Brain microvascular endothelial cell (primary cell): ENCODE data around the gene IGFBP4.

Experiments
- DNase-seq: peaks from one replicate; pipeline ENCODE4 v3.0.0-alpha.2; 2020
- H3K27ac ChIP-seq: fragments of 250-450 bp; sonication (Bioruptor Pico); 2 replicates; pipeline ENCODE4 v1.5.1; 2020; ENCODE audit warnings: mild to moderate bottlenecking, moderate library complexity
- H3K27me3 ChIP-seq: fragments of 250-450 bp; sonication (Bioruptor Pico); replicated peaks from 2 replicates; pipeline ENCODE4 v1.5.1; 2020; ENCODE audit warnings: mild to moderate bottlenecking
- H3K36me3 ChIP-seq: fragments of 250-450 bp; sonication (Bioruptor Pico); replicated peaks from 2 replicates; pipeline ENCODE4 v1.5.1; 2020; ENCODE audit warnings: mild to moderate bottlenecking
- H3K4me3 ChIP-seq: 2 replicates; pipeline ENCODE4 v1.5.1; 2011; ENCODE audit warnings: low read depth, mild to moderate bottlenecking, control low read depth, low read length, moderate library complexity
- CTCF ChIP-seq: IDR thresholded peaks from 2 replicates; pipeline ENCODE4 v1.5.1; 2011; ENCODE audit warnings: low read depth, mild to moderate bottlenecking, moderate library complexity, low read length, control low read depth, inconsistent platforms; ENCODE audit errors: missing control alignments
- in situ Hi-C: cut with HindIII; loops from 2 replicates; pipeline ENCODE4 v1.10.0; 2017; ENCODE audit warnings: low sequenced_read_pairs, low pct_ligation_motif_present

Gene IGFBP4

GRCh38 chr17:40425741-40426140 lies 17.5 kb upstream of the IGFBP4 start:
- no peak for TF ChIP-seq CTCF

GRCh38 chr17:40427002-40427491 lies 16.2 kb upstream of the IGFBP4 start:
- no peaks in the 10 kb centered on the region for H3K36me3 ChIP-seq
- no peak overlapping the region for H3K4me3 ChIP-seq
- H3K27me3 ChIP-seq = no peaks in the 10 kb centered on the region
- H3K27ac ChIP-seq = no peak overlapping the region
- in situ Hi-C loops = no loop called here
- no peak for DNase-seq
- no peak for TF ChIP-seq CTCF

More at GRCh38 chr17:40425741-40426140, 17.5 kb upstream of the IGFBP4 start:
- Histone ChIP-seq H3K27me3 (no peaks in the 10 kb centered on the region), H3K4me3 (no peak overlapping the region), H3K27ac (no peak overlapping the region), H3K36me3 (no peaks in the 10 kb centered on the region)
- in situ Hi-C loops = no loop called here
- DNase-seq = no peak

DNA sequence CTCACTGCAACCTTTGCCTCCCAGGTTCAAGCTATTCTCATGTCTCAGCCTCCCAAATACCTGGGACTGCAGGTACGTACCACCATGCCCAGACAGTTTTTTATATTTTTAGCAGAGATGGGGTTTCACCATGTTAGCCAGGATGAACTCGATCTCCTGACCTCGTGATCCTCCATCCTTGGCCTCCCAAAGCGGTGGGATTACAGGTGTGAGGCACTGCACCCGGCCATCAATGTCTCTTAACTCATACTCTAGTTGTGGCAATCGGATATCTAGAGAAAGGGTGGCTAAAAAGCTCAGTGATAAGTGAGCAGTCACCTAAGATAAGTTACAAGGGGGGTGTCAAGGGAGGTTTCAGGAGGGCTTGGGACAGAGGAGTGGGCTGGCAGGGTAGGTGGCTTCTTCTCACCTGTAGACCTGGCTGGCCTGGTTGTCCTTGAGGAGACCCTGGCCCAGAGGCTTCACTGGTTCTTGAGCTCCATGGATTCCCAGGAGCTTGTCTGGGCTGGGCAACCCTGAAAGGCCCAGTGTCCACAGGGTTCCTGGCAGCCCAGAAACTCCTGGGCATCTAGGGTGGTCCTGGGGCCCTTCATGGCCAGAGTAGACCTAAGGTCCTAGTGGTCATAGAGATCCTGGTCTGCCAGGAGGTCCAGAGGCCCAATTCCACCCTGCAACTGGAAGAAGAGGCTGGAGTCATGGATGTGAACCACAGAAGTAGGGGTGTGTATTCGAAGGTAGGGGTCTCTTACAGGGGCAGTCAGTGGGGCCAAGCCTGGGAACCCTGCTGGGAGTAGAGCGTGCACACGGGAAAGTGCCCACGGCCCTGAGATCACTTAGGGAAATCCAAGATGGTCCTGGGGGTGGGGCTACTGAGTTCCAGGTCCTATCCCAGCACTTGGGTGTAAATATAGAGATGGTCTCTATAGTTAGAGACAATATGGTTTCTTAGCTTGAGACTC lies 12.7 kb upstream of the IGFBP4 start:
- Histone ChIP-seq H3K36me3 (no peaks in the 10 kb centered on the region), H3K4me3 (no peak overlapping the region), H3K27me3 (no peaks in the 10 kb centered on the region), H3K27ac (no peak overlapping the region)
- DNase-seq = no peak
- no peak for TF ChIP-seq CTCF
- in situ Hi-C loops = no loop called here

DNA sequence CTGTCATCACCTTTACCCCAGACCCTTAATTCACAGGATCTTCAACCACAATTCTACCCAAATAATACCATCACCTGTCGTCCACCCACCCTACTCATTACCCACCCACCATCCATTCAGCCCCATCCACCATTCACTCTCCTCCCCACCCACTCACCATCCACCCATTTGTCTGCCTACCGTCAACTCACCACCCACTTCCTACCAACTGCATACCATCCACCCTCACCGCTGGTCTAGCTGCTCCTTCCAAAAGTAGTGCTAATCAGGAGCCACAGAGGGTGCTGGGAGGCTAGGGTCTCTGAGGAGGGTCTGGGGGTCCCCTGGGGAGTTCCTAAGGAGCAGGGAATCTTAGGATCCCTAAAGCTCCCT lies 12.0 kb upstream of the IGFBP4 start:
- Histone ChIP-seq H3K36me3 (no peaks in the 10 kb centered on the region), H3K4me3 (no peak overlapping the region), H3K27me3 (no peaks in the 10 kb centered on the region), H3K27ac (no peak overlapping the region)
- no peak for DNase-seq
- no peak for TF ChIP-seq CTCF
- in situ Hi-C loops = no loop called here

- no peaks in the 10 kb centered on the region for H3K36me3 ChIP-seq
- peak; percentile 42 for DNase-seq
- in situ Hi-C loops = no loop called here
- no peak for TF ChIP-seq CTCF
- H3K4me3 ChIP-seq = no peak overlapping the region
- H3K27ac ChIP-seq = no peak overlapping the region
- H3K27me3 ChIP-seq = no peaks in the 10 kb centered on the region
These were observed 10.3 kb upstream of the IGFBP4 start for GRCh38 chr17:40432864-40433528.
